OCI-M1 (cell line): ENCODE results near the gene SESN2.

Experiments
- DNase-seq: peaks from one replicate; lab custom pipeline; 2025; lab: John Stamatoyannopoulos, UW

The SESN2 gene

GRCh38 chr1:28259252-28259933 lies at the start of gene SESN2:
TSS of gene SESN2 (plus strand) at chr1:28259518. CDS start at chr1:28259848, 330 bp downstream.
- peak; percentile 99 for DNase-seq

- DNase-seq, result no peak
These were observed 49.6 kb upstream of the SESN2 start for GRCh38 chr1:28209700-28210099.

- DNase-seq, result no peak
These were observed 46.0 kb upstream of the SESN2 start for GRCh38 chr1:28213315-28213714.

GRCh38 chr1:28229089-28229488 lies 30.2 kb upstream of the SESN2 start:
- no peak for DNase-seq

- DNase-seq, result no peak
These were observed 29.3 kb upstream of the SESN2 start for GRCh38 chr1:28229996-28230395.

GRCh38 chr1:28232558-28233263 lies 26.6 kb upstream of the SESN2 start, which contains the start of gene DNAJC8:
TSS of gene DNAJC8 (minus strand) at chr1:28233029. CDS start at chr1:28232998, 31 bp downstream.
- peak; percentile 96 for DNase-seq

- DNase-seq, result no peak
These were observed 26.1 kb upstream of the SESN2 start for GRCh38 chr1:28233264-28233606.

- peak; percentile 98 for DNase-seq
These were observed 23.3 kb upstream of the SESN2 start, which contains the start of gene ATP5IF1 for GRCh38 chr1:28235755-28236655. TSS of gene ATP5IF1 (plus strand) at chr1:28236124. CDS start at chr1:28236184, 60 bp downstream.

- DNase-seq, result peak; percentile 49
These were observed 22.5 kb upstream of the SESN2 start for GRCh38 chr1:28236656-28237322.

GRCh38 chr1:28239004-28239403 lies 20.3 kb upstream of the SESN2 start:
- no peak for DNase-seq

GRCh38 chr1:28240024-28240423 lies 19.3 kb upstream of the SESN2 start:
- no peak for DNase-seq

- no peak for DNase-seq
These were observed 17.6 kb upstream of the SESN2 start for GRCh38 chr1:28241638-28242241.

- no peak for DNase-seq
These were observed 15.5 kb upstream of the SESN2 start for GRCh38 chr1:28243685-28244311.

- no peak for DNase-seq
These were observed 14.6 kb upstream of the SESN2 start for GRCh38 chr1:28244549-28245251.

GRCh38 chr1:28246427-28246832 lies 12.9 kb upstream of the SESN2 start:
- DNase-seq, result peak; percentile 82

- peak; percentile 57 for DNase-seq
These were observed 11.6 kb upstream of the SESN2 start for GRCh38 chr1:28247612-28248272.

- peak; percentile 95 for DNase-seq
These were observed 10.9 kb upstream of the SESN2 start for GRCh38 chr1:28248273-28249012.

- peak; percentile 91 for DNase-seq
These were observed 10.1 kb upstream of the SESN2 start for GRCh38 chr1:28249013-28249865.
